RCC 7860 (cell line): ENCODE data around the gene ELMO1.

ENCODE experiments used
- DNase-seq: peaks from one replicate; pipeline ENCODE4 v3.0.0-alpha.2; 2015; ENCODE audit warnings: low spot score
- FAIRE-seq: peaks from 2 replicates; lab custom pipeline; 2012; peaks lifted over from hg19 to GRCh38; lab: Jason Lieb, UNC

ELMO1 gene

DNA sequence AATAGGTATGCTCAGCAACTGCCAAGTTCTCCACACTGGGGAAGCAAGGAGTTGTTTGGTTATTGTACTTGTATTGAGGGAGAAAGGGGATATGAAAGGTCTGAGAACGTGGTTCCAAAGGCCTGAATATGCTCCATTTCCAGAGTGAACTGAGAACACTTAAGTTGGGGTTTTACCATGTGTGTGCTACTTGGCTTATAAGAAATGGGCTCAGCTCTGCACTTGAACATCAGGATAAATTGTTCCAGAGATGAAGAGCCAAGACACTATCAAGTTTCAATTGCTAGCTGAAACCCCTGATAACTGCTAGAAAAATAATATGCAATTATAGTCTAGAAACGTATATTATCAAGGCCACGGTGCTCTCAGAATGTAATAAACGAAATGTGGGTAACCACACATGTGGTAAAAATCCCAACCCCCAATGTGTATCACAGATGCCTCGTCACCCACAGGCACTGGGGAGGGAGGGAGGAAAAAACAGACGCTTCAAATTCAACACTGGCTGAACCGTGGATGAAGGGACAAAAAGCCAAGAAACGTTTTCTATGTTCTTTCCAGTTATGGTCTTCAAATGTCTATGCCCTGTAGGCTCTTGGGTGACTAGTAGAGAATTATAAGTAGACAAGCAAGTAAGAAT lies 16.3 kb downstream of the ELMO1 start:
- DNase-seq: no peak
- FAIRE-seq: no peak

DNA sequence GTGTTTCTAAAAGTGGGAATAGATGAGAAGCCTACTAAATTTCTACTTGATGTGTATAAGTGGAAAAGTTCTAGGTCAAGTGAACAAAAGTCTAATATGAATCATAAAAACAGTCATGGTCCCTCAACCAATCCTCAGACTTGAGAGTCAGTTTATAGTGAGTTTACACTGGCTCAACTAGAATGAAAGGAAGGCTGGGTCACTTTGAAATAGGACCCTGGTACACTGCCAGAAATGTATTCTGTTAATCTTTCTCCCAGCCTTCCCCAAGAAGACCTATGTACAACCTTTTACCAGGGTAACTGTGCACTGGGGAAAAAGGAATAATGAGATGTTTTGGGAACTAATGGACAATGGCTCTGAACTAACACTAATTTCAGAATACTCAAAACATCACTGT lies 17.3 kb downstream of the ELMO1 start:
- FAIRE-seq (no peak), DNase-seq (no peak)

DNA sequence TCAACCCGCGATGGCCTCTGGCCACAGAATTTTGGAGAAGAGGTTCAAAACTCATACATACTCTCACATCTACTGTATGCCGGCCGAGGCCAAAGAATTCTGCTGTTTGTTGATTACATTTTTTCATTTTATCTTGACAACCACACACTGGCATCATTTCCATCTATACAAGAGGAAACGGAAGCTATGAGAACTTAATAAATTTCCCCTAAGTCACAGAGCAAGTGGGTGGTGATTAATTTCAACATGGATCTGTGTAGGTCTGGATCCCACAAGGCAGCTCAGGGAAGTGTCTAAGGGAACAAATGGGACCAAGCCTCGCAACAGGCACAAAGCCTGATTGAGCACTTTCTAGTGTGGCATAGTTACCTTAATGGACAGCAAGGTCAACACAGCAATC lies 18.0 kb downstream of the ELMO1 start:
- no peak for DNase-seq
- no peak for FAIRE-seq

DNA sequence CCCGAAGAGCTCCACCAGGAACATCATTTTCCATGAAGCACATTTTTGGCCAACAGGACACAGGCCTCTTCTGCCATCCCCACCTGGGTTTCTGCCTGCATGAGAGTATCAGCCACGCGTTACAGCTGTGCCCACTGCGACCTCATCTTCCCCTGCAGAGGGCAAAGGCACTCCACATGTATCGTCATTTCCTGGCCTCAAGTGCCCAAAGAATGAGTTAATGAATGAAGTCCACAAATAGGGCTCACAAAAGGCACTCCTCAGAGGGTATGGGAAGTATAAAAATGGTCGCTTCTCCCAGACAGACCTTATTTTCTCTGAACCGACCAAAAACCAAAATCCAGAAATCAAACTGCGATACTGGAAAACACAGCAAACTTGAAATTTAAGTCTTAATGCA lies 18.5 kb downstream of the ELMO1 start:
- no peak for FAIRE-seq
- no peak for DNase-seq

DNA sequence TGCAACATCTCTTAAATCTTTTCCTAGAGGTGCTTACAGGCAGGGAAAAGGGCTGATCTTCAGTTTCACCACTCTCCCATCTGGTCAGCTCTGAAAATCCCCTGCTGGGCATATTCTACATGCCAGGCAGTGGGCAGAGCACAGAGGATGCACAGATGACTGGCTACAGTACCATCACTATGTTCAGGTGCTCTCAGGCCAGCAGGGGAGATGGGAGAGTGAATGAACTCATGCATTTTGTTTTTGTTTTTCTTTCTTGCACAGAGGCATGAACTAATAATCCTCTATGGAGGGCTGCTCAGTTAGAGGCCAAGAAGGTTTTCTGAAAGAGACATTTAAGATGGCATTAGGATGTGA lies 19.3 kb downstream of the ELMO1 start:
- DNase-seq (no peak), FAIRE-seq (no peak)

DNA sequence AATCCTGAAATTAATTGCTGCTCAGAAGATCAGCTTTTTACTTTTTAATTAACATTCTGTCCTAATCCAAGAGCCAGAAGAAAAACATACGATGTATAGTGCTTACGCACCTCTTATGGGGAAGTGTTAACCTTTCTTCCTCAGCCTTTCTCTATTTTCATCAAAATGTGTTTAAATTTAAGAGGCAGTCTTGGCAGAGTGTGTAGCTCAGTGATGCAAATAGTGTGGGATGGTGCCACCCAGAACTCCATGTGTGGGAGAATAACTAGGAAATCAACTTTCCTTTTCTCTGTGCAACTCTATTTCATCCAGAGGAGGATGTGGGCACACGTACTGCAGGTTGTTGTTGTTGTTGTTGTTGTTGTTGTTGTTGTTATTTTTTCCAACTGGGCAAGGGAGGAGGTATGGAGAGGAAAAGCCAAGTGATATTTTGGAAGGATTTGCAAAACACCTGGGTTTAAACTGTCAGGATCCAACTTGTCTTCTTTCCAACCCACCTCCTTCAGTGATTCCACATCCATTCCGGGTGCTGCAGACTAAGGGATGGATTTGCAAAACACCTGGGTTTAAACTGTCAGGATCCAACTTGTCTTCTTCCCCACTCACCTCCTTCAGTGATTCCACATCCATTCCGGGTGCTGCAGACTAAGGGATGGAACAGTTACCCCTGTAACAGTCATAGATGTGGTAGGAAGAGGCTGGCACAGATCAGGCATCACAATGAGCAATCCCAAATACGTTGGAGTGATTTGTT lies 19.8 kb downstream of the ELMO1 start:
- DNase-seq (no peak), FAIRE-seq (no peak)

DNA sequence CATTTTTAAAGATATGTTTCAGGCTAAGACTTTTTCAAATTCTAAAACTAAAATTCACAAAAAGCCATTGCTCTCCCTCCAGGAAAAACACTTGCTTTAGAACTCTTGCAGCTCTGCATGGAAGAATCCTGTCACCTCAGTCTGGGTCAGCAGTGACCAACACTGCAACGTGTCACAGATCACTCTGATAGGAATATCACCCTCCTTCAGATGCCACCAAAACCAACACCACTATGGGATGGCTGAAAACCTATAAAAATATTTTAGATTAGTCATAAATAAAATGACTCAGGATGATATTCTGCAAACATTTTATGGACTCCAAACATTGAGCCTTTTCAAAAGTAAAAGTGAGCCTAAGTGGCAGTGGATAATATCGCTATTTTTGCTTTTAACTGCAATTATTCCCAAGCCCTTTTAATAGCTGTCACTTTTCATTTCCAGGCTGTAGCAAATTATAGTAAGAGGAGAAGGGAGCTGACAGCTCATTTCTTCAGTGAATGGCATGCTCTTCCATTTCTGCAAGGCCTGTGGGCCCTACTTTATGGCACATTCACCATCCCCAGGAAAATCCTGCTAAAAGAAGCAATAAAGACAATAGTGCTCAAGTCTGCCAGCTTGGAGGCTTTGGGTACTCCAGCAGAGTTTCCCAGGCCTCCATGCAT lies 21.3 kb downstream of the ELMO1 start:
- DNase-seq (no peak), FAIRE-seq (no peak)

DNA sequence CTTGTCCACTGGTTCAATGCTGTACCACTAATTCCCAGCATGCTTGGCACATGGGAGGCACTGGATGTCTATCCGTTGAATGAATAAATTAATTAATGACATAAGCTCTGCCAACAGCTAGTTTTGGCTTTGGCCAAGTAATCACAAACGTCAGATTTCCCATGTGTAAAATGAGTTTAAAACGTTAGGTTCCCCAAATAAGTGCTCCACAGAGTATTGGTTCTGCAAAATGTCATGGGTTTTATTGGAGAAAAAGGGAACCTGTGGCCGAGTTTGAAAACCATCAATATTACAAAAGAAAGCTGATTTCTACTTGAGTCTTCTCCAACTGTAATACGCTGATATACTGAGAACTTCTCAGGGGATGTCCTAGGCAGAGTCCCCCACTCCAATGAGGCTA lies 23.2 kb downstream of the ELMO1 start:
- DNase-seq (no peak), FAIRE-seq (no peak)

DNA sequence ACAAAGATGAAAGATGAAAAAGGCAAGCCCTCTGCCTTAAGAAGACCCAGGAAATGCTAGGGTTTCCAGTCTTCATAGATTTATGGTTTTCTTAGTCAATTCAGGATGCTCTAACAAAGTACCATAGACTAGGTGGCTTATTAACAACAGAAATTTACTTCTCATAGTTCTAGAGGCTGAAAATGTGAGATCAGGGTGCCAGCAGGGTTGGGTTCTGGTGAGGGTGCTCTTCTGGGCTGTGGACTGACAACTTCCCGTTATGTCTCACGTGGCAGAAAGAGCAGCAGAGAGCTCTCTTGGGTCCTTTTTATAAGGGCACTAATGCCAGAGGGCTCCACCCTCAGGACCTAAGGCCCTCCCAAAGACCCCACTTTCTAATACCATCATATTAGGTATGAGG lies 23.7 kb downstream of the ELMO1 start:
- DNase-seq (no peak), FAIRE-seq (no peak)

DNA sequence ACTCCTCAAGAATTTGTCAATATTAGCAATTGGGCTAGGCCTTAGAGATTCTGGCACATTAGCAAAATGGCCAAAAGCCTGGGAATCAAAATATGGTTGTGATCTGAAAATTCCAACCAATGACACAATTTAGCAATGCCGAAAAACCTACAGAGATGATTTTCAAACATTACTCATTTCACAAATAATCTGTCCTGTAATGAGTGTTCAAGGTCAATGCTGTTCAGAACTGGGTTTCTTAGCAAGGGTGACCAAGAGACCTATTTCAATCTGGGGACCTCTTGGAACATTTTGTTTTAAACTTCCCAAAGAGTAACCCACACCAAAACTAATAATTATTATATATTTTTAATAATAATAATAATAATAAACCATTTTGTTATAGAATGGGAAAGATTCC lies 24.1 kb downstream of the ELMO1 start:
- DNase-seq (no peak), FAIRE-seq (no peak)

DNA sequence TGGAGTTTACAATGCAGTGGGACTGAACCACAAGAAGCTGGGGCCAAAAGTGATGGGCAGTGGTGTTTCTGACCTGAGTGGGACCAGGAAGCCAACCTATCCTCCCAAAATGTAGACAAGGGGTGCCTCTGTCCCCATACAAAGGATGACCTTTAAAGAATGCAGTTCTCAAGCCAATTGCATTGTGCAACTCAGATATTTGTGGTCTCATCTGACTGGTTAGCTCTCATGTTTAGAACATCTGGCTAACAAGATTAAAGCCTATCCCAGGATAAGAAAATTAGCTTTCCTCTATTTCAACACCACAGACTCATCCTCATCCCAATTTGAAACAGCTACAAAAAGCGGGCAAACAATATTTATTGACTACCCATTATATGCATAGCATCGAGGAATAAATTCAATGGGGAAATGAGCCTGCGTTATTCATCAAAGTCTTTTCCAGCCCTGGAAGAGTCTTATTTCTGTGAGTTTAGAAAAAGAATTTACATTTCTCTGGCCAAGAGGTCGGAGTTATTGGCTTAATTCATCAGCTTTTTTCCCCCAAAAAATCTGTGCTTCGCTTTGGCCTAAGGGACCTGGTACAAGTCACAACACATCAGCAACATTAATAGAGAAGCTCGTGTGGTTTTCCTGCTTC lies 26.7 kb downstream of the ELMO1 start:
- FAIRE-seq (no peak), DNase-seq (no peak)

DNA sequence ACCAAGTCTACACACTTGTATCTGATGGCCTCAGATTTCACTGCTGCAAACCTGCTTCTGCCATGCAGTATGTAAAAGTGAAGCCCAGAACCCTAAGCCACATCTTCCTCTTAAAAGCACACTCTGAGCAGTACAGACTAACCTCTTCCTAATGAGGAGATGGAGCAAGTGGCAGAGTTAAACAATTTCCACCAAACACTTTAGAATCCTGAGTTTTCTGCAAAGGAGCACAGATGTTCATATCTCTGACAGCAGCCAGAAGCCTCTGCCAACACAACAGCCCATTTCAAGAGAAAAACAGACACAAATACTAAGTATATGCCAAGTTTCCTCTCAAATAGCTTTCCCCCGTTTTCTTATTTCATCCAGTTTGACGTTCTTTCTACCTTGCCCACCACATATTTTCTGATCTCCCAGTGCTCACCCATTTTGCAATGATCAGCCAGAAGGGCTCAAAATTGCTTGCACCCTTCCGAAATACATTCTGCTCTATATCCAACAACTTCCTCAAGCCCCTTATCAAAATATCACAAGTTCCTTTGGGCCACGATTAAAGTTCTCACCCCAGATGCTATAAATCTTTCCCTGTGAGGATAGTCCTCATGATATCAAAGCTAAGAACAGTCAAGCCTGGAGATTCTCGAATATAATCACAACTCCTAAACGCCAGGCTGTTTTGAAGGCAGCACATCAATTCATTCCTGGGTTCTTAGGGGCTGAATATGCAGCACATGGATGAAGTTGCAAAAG lies 27.5 kb downstream of the ELMO1 start:
- no peak for FAIRE-seq
- no peak for DNase-seq

DNA sequence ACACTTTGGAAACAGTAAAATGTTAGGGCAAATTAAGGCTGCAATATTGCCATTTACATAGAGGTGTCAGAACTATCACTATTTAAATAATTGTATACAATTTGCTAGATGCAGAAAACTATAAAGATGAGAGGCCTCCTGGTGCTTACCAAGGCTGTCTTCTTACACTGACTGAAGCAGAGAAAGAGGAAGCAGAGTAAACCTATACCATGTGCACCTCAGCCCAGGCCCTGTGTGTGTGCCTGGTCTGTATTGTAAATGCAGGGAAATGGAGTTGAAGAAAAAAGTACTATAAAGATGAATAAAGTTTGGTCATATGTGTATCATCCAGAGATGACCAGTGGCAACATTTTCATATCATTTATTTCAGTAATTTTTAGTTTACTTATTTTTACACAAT lies 29.2 kb downstream of the ELMO1 start:
- DNase-seq (no peak), FAIRE-seq (no peak)

DNA sequence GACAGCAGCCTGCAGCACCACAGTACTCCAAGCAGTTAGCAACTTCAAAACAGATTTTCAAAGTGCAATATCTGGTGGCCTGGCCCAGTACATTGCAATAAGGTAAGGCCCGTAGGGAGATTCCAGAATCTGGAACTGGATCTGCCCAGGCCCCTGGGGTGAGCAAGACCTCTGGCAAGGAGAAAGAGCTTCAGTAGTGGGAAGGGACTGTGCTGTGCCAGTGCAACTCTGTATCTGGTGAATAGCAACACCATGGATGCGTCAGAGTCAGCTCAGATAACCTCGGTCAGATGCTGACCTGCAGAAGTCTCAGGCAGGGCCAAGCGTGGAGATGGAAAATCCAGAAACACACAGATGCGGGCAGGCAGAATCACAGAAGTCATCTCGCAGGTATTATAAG lies 30.3 kb downstream of the ELMO1 start:
- FAIRE-seq: no peak
- DNase-seq: no peak

DNA sequence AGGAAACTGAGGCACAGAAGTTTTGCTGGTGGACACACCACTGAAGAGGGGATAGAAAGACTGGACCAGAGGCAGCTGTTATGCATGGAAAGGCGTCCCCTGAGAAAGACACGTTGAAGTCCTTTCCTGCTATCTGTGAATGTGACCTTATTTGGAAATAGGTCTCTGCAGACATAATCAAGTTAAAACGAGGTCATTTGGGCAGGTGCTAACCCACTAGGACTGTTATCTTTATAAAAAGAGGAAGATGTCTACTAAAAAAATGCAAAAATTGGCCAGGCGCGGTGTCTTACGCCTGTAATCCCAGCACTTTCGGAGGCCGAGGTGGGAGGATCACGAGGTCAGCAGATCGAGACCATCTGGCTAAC lies 31.6 kb downstream of the ELMO1 start:
- no peak for DNase-seq
- no peak for FAIRE-seq

DNA sequence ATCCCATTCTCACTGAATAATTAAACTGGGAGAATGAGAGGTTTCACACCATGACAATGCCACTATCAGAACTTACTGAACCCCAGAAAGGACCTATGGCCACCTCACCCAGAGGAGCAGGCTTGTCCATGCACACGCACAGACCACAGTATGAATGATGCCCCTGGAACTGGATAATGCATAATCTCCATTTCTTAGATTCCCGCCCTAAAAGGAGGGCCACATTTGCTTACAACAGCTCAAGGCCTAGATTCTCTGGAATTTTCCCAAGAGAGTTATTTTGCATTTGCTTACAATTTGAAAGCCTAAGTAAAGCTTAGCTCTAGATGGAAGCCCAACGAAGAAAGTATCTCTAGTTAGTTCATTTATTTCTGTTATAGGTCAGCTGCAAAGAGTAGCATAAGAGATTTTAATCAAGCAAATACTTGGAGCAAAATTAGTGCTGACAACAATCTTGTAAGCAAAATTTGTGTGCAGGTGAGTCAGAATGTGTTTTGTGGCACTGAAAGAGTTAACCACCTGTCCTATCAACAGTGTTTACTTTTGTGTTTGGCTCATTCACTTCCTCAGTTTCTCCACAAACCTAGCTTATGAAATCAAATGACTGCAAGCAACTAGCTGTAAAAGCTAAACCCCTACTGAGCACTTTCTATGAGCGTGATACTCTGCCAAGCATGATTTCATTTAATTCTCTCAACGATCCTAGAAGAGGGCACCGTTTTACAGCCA lies 32.1 kb downstream of the ELMO1 start:
- DNase-seq (no peak), FAIRE-seq (no peak)

DNA sequence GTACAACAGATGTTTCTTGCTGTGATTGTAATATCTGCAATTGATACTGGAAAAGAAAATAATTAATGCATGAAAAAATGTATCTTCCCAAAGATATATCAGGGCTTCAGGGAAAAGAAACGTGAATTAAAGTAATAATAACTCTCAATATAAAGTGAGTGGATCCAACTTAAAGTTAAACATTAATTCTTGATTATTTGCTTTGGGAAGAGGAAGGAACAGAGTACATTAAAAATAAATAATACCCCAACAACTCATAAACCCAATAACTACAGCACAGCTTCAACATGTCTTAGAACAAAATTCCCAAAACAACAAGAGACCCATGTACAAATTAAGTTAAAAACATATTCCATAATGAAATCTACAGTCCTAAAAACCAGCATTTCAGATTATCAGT lies 33.0 kb downstream of the ELMO1 start:
- no peak for FAIRE-seq

DNA sequence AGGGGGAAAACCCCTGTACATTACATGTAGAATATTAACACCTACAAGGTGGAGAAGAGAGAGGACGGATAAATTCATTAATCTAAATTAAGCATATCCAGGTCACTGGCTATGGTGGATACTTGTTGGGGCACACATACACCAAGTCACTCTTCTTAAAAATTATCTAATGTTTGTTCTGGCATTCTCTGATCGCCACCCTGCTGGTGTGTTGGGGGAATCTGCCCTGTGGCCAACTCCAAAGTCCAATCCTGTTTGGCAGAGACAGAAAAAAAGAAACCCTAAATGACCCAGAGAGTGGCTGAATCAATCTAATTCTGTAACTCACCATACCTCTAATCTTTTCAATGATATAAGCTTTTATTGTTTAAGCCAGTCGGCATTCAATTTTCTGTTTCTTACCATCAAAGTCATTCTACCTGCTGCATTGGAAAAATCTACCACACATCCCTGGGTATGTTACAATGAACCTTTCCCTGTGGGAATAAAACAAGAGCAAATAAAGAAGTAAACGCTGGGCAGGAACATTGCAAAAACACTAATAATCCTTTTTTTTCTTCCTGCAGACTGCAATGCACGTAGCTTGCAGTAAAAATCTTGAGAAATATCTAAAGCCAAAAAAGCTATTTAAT lies 34.2 kb downstream of the ELMO1 start:
- DNase-seq (no peak), FAIRE-seq (no peak)

More for the DNA sequence above, 33.0 kb downstream of the ELMO1 start:
- no peak for DNase-seq

DNA sequence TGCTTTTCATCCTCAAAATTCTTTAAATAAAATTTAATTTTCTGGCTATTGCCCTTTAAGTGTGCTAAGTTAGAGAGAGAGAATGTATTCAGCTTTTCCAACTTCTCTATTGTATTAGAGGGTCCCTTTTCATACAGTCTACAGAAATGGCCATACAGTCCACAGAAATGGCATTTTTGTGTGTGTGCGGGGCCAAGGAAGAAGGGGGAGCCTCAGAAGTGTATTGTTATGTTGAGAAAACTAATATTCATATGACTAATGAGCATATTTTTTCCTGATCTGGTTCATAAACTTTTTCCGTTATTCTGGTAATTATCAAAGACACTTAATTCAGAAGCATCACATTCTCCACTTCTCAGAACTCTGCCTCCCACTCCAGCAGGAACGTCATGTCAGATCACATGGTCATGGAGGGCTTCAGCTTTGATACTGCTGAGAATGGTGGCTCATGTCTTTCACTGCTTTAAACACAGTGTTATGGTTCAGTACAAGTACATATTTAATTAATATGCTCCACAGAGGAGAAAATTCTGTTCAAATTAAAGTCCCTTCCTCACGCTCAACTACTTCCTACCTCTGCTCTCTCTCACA lies 37.1 kb downstream of the ELMO1 start:
- DNase-seq (no peak), FAIRE-seq (no peak)
